ENCODE measurements around the gene KCNJ3. TPM values are rescaled to one million over a fixed set of nuclear protein-coding genes. Genes with fewer than 3 reads are reported as not detected.

KCNJ3 gene
- total and polyA plus RNA-seq, 2 donors from 2014 or later: 3.6 to 9.9 TPM

DNA sequence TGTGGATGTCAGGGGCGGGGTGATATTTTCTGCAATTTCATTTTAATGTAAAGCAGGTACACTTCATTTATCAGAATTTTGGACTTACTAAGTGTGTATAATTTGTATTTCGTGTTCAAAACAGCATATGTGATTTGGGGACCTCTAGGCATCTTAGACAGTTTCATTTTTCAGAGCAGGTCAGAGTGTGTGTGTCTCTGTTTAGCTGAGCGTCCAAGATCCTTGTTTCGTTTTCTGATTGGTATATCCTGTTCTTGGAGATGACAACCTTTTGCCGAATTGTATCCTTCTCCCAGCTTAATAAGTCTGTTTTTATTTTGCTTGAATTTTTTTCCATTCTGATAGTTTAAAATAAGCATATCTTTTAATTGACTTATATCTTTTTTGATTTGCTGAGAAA lies 128.3 kb downstream of the KCNJ3 start:
- intact Hi-C loops (cut with DNase I): no loop called here
- no peak for FAIRE-seq
- no peaks in the 10 kb centered on the region for H3K36me3 ChIP-seq (ENCODE audit: control insufficient read depth in 2 of 3, insufficient read depth in 3 of 3, low read length in 3 of 3)
- H3K4me1 ChIP-seq (ENCODE audit: control insufficient read depth in 2 of 3, insufficient read depth in 2 of 3, low read depth in 1 of 3, low read length in 3 of 3): no peaks in the 10 kb centered on the region
- no peak overlapping the region for H3K27ac ChIP-seq (ENCODE audit: low read depth in 2 of 2, low read length in 2 of 2)
- H3K4me3 ChIP-seq (ENCODE audit: low read length in 3 of 3): no peak overlapping the region
- H3K27me3 ChIP-seq (ENCODE audit: control insufficient read depth, insufficient read depth, low read length): no peaks in the 10 kb centered on the region
- no peaks in the 10 kb centered on the region for H3K9me3 ChIP-seq (ENCODE audit: control insufficient read depth in 2 of 3, insufficient read depth in 1 of 3, low read length in 3 of 3)
- H3K9ac ChIP-seq (ENCODE audit: low read length in 3 of 3): no peak overlapping the region
- TF ChIP-seq, protein P1, sequence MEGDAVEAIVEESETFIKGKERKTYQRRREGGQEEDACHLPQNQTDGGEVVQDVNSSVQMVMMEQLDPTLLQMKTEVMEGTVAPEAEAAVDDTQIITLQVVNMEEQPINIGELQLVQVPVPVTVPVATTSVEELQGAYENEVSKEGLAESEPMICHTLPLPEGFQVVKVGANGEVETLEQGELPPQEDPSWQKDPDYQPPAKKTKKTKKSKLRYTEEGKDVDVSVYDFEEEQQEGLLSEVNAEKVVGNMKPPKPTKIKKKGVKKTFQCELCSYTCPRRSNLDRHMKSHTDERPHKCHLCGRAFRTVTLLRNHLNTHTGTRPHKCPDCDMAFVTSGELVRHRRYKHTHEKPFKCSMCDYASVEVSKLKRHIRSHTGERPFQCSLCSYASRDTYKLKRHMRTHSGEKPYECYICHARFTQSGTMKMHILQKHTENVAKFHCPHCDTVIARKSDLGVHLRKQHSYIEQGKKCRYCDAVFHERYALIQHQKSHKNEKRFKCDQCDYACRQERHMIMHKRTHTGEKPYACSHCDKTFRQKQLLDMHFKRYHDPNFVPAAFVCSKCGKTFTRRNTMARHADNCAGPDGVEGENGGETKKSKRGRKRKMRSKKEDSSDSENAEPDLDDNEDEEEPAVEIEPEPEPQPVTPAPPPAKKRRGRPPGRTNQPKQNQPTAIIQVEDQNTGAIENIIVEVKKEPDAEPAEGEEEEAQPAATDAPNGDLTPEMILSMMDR (IDR thresholded peaks at IDR 0.05; ENCODE audit: borderline replicate concordance, extremely low read depth, insufficient read depth): no peak
- DNase-seq: no peak

DNA sequence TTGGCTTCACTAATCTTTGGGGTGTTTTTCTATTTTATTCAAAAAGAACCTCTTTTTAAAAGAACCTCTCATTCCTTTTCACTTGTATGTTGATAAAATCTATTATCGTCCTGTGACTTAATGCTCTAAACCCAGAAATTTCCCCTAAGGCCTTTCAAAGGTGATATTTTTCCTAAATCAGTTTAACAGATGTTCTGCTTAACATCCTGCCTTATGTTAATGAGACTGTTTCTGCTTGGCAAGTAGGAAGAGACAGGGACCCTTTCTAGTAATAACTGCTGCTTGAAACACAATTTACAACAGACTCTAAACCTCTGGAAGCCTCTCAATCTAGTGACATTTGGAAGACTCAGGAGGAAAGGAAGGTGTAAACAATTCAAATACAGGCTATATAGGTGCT lies 128.8 kb downstream of the KCNJ3 start:
- Histone ChIP-seq H3K27me3 (ENCODE audit: control insufficient read depth, insufficient read depth, low read length) (no peaks in the 10 kb centered on the region), H3K9me3 (ENCODE audit: control insufficient read depth in 2 of 3, insufficient read depth in 1 of 3, low read length in 3 of 3) (no peaks in the 10 kb centered on the region), H3K4me1 (ENCODE audit: control insufficient read depth in 2 of 3, insufficient read depth in 2 of 3, low read depth in 1 of 3, low read length in 3 of 3) (no peaks in the 10 kb centered on the region), H3K27ac (ENCODE audit: low read depth in 2 of 2, low read length in 2 of 2) (no peak overlapping the region), H3K9ac (ENCODE audit: low read length in 3 of 3) (no peak overlapping the region), H3K36me3 (ENCODE audit: control insufficient read depth in 2 of 3, insufficient read depth in 3 of 3, low read length in 3 of 3) (no peaks in the 10 kb centered on the region), H3K4me3 (ENCODE audit: low read length in 3 of 3) (no peak overlapping the region)
- DNase-seq (no peak), FAIRE-seq (no peak)
- intact Hi-C loops (cut with DNase I): no loop called here
- TF ChIP-seq, protein P1 (IDR thresholded peaks at IDR 0.05; ENCODE audit: borderline replicate concordance, extremely low read depth, insufficient read depth): no peak

DNA sequence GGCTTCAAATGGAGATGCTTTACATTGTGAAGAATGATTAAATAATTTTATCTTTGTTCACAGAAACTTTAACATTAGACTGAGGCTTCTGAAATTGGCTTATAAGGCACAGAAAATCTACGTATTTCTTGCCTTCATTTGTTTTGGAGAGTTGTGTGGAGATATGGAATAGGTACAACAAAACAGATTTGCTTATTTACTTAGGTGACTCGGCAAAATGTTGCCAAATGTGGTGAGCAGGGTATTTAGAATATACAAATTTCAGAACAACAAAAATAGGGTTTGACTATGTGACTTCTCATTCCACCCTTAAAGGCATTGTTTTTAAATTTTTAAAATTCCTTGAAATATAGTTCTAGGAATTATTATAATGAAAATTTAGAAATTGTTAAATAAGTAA lies 134.2 kb downstream of the KCNJ3 start:
- DNase-seq: no peak
- Histone ChIP-seq H3K36me3 (ENCODE audit: control insufficient read depth in 2 of 3, insufficient read depth in 3 of 3, low read length in 3 of 3) (no peaks in the 10 kb centered on the region), H3K9me3 (ENCODE audit: control insufficient read depth in 2 of 3, insufficient read depth in 1 of 3, low read length in 3 of 3) (no peaks in the 10 kb centered on the region), H3K9ac (ENCODE audit: low read length in 3 of 3) (no peak overlapping the region), H3K27ac (ENCODE audit: low read depth in 2 of 2, low read length in 2 of 2) (no peak overlapping the region), H3K4me1 (ENCODE audit: control insufficient read depth in 2 of 3, insufficient read depth in 2 of 3, low read depth in 1 of 3, low read length in 3 of 3) (no peaks in the 10 kb centered on the region), H3K4me3 (ENCODE audit: low read length in 3 of 3) (no peak overlapping the region), H3K27me3 (ENCODE audit: control insufficient read depth, insufficient read depth, low read length) (no peaks in the 10 kb centered on the region)
- TF ChIP-seq, protein P1 (IDR thresholded peaks at IDR 0.05; ENCODE audit: borderline replicate concordance, extremely low read depth, insufficient read depth): no peak
- intact Hi-C loops (cut with DNase I): no loop called here
- no peak for FAIRE-seq

DNA sequence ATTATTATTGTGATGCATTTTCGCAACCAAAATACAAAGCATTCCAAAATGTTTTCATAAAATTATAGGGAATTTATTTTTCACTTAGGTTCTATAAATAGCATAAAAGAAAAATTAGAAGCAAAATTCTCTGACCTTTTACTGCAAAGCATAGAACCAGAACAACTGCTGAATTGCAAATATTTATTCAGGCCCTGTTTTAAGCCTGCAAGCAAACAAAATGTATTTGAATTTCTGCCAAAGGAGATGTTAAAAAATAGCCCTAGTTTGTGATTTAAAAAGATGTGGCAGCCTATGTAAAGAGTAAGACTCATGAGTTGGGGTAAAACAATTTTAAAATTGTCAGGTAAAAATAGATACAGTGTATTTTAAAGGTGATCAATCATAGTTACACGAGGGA lies 138.1 kb downstream of the KCNJ3 start:
- FAIRE-seq: no peak
- no peak overlapping the region for H3K4me3 ChIP-seq (ENCODE audit: low read length in 3 of 3)
- no peaks in the 10 kb centered on the region for H3K4me1 ChIP-seq (ENCODE audit: control insufficient read depth in 2 of 3, insufficient read depth in 2 of 3, low read depth in 1 of 3, low read length in 3 of 3)
- no peaks in the 10 kb centered on the region for H3K27me3 ChIP-seq (ENCODE audit: control insufficient read depth, insufficient read depth, low read length)
- no peaks in the 10 kb centered on the region for H3K9me3 ChIP-seq (ENCODE audit: control insufficient read depth in 2 of 3, insufficient read depth in 1 of 3, low read length in 3 of 3)
- no peak overlapping the region for H3K27ac ChIP-seq (ENCODE audit: low read depth in 2 of 2, low read length in 2 of 2)
- intact Hi-C loops (cut with DNase I): no loop called here
- no peaks in the 10 kb centered on the region for H3K36me3 ChIP-seq (ENCODE audit: control insufficient read depth in 2 of 3, insufficient read depth in 3 of 3, low read length in 3 of 3)
- TF ChIP-seq, protein P1 (IDR thresholded peaks at IDR 0.05; ENCODE audit: borderline replicate concordance, extremely low read depth, insufficient read depth): no peak
- DNase-seq: no peak
- H3K9ac ChIP-seq (ENCODE audit: low read length in 3 of 3): no peak overlapping the region

Data from kidney (tissue), 14 donors.